Right lobe of liver (tissue), 6 donors: ENCODE data around the gene PROB1. TPM values are rescaled to one million over a fixed set of nuclear protein-coding genes. Genes with fewer than 3 reads are reported as not detected.

Experiments
- ATAC-seq, 4 donors: fragments of 200-7000 bp; cut with Tn5 transposase; one replicate each; pipeline ENCODE4 v1.9.1; 2020; ENCODE audit warnings: mild to moderate bottlenecking in 4 of 4, moderate library complexity in 4 of 4
- DNase-seq, 3 donors: peaks; one replicate each; pipeline ENCODE4 v3.0.0-alpha.2; 2020
- H3K27ac ChIP-seq, 3 donors: fragments of 200-600 bp; one replicate each; pipeline ENCODE4 v1.8.0; 2022
- H3K27me3 ChIP-seq, 2 donors: fragments of 200-600 bp; one replicate each; pipeline ENCODE4 v1.8.0; 2022
- H3K36me3 ChIP-seq, 4 donors: fragments of 200-600 bp; sonication (generic) in 1 of 4; one replicate each; pipeline versions ENCODE4 v1.5.1 to v1.8.0; 2017 to 2022; ENCODE audit warnings: control low read depth in 1 of 4
- H3K4me1 ChIP-seq, 4 donors: fragments of 200-600 bp; sonication (generic) in 1 of 4; one replicate each; pipeline versions ENCODE4 v1.5.1 to v1.8.0; 2017 to 2022; ENCODE audit warnings: control low read depth in 1 of 4
- H3K4me3 ChIP-seq, 3 donors: fragments of 200-600 bp; one replicate each; pipeline ENCODE4 v1.8.0; 2022
- H3K9me3 ChIP-seq, 4 donors: fragments of 200-600 bp; sonication (generic) in 1 of 4; one replicate each; pipeline versions ENCODE4 v1.5.1 to v1.8.0; 2017 to 2022; ENCODE audit warnings: control low read depth in 1 of 4
- CTCF ChIP-seq, 4 donors: fragments of 200-600 bp in 3 of 4; fragments of 450-650 bp in 1 of 4; IDR thresholded peaks; one replicate each; pipeline versions ENCODE4 v1.5.1 to v1.8.0; 2016 to 2022; ENCODE audit warnings: antibody characterized with exemption in 4 of 4, mild to moderate bottlenecking in 2 of 4
- POLR2A ChIP-seq: fragments of 450-650 bp; IDR thresholded peaks from one replicate; pipeline ENCODE4 v1.6.1; 2017; ENCODE audit warnings: antibody characterized with exemption, mild to moderate bottlenecking
- WGBS: methylation state at CpG from one replicate; pipeline ENCODE4 v1.1.6; 2018; ENCODE audit warnings: low coverage, low lambda C conversion rate; ENCODE audit not compliant: insufficient coverage; ENCODE audit errors: missing lambda C conversion rate; 5-methylcytosine and 5-hydroxymethylcytosine counted together
- intact Hi-C, 2 donors: fragments of 100-400 bp; cut with DNase I; formaldehyde crosslinking; loops; one replicate each; pipeline versions ENCODE4 v1.11.2 to v1.14.1; 2022
- total RNA-seq, 6 experiments: library from RNA; depleted of rRNA in 2 of 6; stranded (reverse); fragments of >200 nt in 2 of 6; fragmentation: NEBNext Ultra II Directional in 3 of 6; extraction: Animal tissue kit (Norgen Biotek cat#: 25700) in 3 of 6; gene quantifications; one replicate each; pipeline versions ENCODE4 v1.1.0 to v1.2.4, GENCODE V29; 2016 to 2023
- donor health status: DM: no; HTN: yes; CAD: no.
- donor health status: DM: no; HTN: no; CAD: no.
- donor health status: DM: no; HTN: no; CAD: no.
- donor health status: DM: no; HTN: yes; CAD: no.
- donor health status: DM: no; HTN: yes; CAD: no.

PROB1 gene
- total RNA-seq, 6 experiments from 2014 or later, result 0.25 to 0.51 (median 0.41) TPM

- 30% methylated on average over 2 of the region's 3 CpGs for WGBS
Observed at GRCh38 chr5:139382807-139383206, 12.1 kb downstream of the PROB1 start.

DNA sequence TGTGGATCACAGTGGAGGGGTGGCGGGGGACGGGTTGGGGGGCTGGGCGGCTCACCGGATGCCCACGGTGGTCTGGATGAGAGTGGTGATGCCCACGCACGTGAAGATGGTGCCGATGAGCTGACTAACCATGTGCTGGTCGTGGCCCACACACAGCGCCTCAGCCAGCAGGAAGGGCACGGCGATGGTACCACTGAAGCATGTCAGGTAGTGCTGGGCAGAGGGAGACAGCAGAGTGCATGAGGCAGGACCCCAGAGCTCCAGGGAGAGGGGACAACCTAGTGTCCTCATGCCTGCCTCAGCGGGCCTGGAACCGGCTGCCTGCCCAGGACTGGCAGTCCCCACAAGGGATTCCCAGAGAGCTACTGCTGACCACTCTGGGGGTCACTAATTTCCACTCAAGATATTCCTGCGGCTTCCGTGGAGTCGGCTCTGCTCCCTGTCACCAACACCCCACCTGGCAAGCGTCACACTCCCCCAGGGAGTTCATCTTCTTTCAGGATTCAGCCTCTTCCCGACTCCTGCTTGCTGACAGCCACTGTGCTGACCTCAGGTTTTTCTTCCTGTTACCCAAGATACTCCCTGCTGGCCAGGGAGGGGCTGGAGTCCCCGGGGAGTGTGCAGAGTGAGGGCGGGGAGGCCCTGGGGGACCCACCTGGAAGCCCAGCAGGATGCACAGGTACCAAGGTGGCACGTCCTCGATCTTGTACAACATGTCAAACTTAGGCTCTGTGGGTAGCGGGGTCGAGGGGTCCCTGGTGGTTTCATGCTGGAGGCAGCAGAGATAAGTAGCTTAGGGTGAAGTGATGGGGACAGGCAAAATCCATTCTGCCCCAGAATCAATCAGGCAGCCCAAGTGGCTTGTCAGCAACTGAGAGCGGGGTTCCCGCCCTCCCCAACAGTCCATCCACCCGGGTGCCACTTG, 12.8 kb downstream of the PROB1 start:
- peak in 1 of 3 donors; percentile 52 for DNase-seq
- WGBS, result 34% methylated on average over 13 of the region's 28 CpGs
- intact Hi-C loops, result loop anchor here in 1 of 2 donors (10.0 kb wide), 1 partner anchor 87 kb away; the partner anchor contains the start of gene MATR3

More at GRCh38 chr5:139382807-139383206, 12.1 kb downstream of the PROB1 start:
- peak overlapping the region in 2 of 3 donors; percentile 36 to 70 for H3K27ac ChIP-seq
- peak overlapping the region; percentile 34 to 68 (median 50) for H3K4me3 ChIP-seq
- peaks cover 0 to 12% (median 0%) of the 10 kb centered on the region in 4 donors for H3K36me3 ChIP-seq
- no peaks in the 10 kb centered on the region for H3K9me3 ChIP-seq
- peaks cover 0 to 45% (median 11%) of the 10 kb centered on the region in 4 donors for H3K4me1 ChIP-seq
- TF ChIP-seq POLR2A, result no peak
- TF ChIP-seq CTCF (IDR thresholded peaks at IDR 0.05), result no peak
- intact Hi-C loops, result loop anchor here in 1 of 2 donors (10.0 kb wide), 1 partner anchor 88 kb away; the partner anchor contains the start of gene MATR3
- ATAC-seq (peak; percentile 1 to 24 (median 6)), DNase-seq (peak in 1 of 3 donors; percentile 50)
- H3K27me3 ChIP-seq, result no peaks in the 10 kb centered on the region

GRCh38 chr5:139379626-139380449, 15.1 kb downstream of the PROB1 start:
- DNase-seq (peak in 1 of 3 donors; percentile 33), ATAC-seq (no peak)
- no peaks in the 10 kb centered on the region for H3K27me3 ChIP-seq
- 96% methylated on average over 5 of the region's 15 CpGs for WGBS
- no peak for TF ChIP-seq CTCF (IDR thresholded peaks at IDR 0.05)
- H3K4me1 ChIP-seq, result peaks cover 0 to 31% (median 11%) of the 10 kb centered on the region in 4 donors
- intact Hi-C loops, result loop anchor here in 1 of 2 donors (10.0 kb wide), 1 partner anchor 85 kb away; the partner anchor contains the start of gene MATR3
- no peak overlapping the region for H3K27ac ChIP-seq
- no peaks in the 10 kb centered on the region for H3K9me3 ChIP-seq
- H3K4me3 ChIP-seq, result no peak overlapping the region
- peaks cover 0 to 22% (median 0%) of the 10 kb centered on the region in 4 donors for H3K36me3 ChIP-seq

More for the DNA sequence above, 12.8 kb downstream of the PROB1 start:
- Histone ChIP-seq H3K27ac (peak overlapping the region in 2 of 3 donors; percentile 36 to 70), H3K9me3 (no peaks in the 10 kb centered on the region), H3K4me3 (peak overlapping the region; percentile 34 to 68 (median 50)), H3K36me3 (peaks cover 0 to 19% (median 0%) of the 10 kb centered on the region in 4 donors), H3K27me3 (no peaks in the 10 kb centered on the region), H3K4me1 (peaks cover 0 to 45% (median 11%) of the 10 kb centered on the region in 4 donors)
- ATAC-seq, result peak; percentile 8 to 33 (median 22)
- TF ChIP-seq CTCF (IDR thresholded peaks at IDR 0.05) (no peak), POLR2A (no peak)

DNA sequence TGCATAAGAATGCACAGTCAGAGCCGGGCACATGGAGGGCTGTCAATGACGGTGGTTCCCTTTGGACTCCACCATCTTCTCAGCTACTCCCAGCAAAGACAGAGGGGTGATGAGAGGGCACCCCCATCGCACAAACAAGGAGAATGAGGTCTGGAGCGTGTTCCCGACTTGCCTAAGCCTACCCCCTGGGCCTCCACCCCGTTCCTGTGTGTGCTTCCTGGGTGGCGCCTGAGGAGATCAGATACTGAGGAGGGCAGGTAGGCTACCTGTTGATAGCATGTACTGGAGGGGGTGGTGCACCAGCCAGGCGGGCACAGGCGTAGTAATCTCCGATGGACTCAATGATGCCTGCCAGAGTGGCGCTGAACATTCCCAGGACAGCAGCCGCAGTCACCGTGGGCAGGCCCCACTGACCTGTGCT, 16.0 kb downstream of the PROB1 start:
- 72% methylated on average over 5 of the region's 13 CpGs for WGBS
- ATAC-seq, result no peak
- Histone ChIP-seq H3K27me3 (no peaks in the 10 kb centered on the region), H3K4me1 (peaks cover 0 to 31% (median 6%) of the 10 kb centered on the region in 4 donors), H3K27ac (no peak overlapping the region), H3K36me3 (peaks cover 0 to 22% (median 0%) of the 10 kb centered on the region in 4 donors), H3K4me3 (no peak overlapping the region), H3K9me3 (no peaks in the 10 kb centered on the region)
- peak in 1 of 3 donors; percentile 18 for DNase-seq
- TF ChIP-seq CTCF (IDR thresholded peaks at IDR 0.05) (no peak), POLR2A (no peak)
- intact Hi-C loops, result no loop called here
